ENCODE results near the gene ATP6V0A1.

The ATP6V0A1 gene

GRCh38 chr17:42563543-42563942 is 104.9 kb downstream of the ATP6V0A1 start:
- CTCF ChIA-PET: interaction anchor here (0.9 to 1.6 kb wide), 4 partner anchors 13 to 17 kb away, joined by 3 to 5 read pairs (median 4); no protein-coding TSS in a partner anchor
- Histone ChIP-seq H3K4me1 (ENCODE audit: control extremely low read depth in 1 of 4, control insufficient read depth in 4 of 4, insufficient read depth in 4 of 4, low read length in 3 of 4) (peaks cover 4 to 54% (median 47%) of the 10 kb centered on the region in 4 experiments), H3K36me3 (ENCODE audit: control insufficient read depth in 4 of 4, insufficient read depth in 4 of 4, low read length in 3 of 4) (peaks cover 6 to 35% (median 18%) of the 10 kb centered on the region in 4 experiments), H3K9me3 (ENCODE audit: control extremely low read depth in 1 of 5, control insufficient read depth in 4 of 5, insufficient read depth in 2 of 5, low read depth in 1 of 5, low read length in 4 of 5) (no peaks in the 10 kb centered on the region), H3K27ac (ENCODE audit: insufficient read depth in 1 of 2, low read depth in 1 of 2, low read length in 2 of 2, poor library complexity in 1 of 2, severe bottlenecking in 2 of 2) (peak overlapping the region; percentile 93 to 95), H3K27me3 (replicated peaks in 2 of 5; ENCODE audit: control insufficient read depth in 4 of 5, insufficient read depth in 5 of 5, low read length in 4 of 5) (no peaks in the 10 kb centered on the region), H3K4me3 (ENCODE audit: control insufficient read depth in 1 of 7, extremely low read depth in 1 of 7, insufficient read depth in 4 of 7, low read depth in 2 of 7, low read length in 6 of 7) (peak overlapping the region in 2 of 7 experiments; percentile 91 to 97)
- no peak for DNase-seq
- 18% methylated on average over 1 of the region's 1 CpG for WGBS (ENCODE audit: insufficient coverage)
- POLR2A ChIA-PET: no interaction called here

GRCh38 chr17:42563950-42564349 is 105.3 kb downstream of the ATP6V0A1 start:
- no peak for DNase-seq
- peaks cover 6 to 39% (median 20%) of the 10 kb centered on the region in 4 experiments for H3K36me3 ChIP-seq (ENCODE audit: control insufficient read depth in 4 of 4, insufficient read depth in 4 of 4, low read length in 3 of 4)
- H3K27ac ChIP-seq (ENCODE audit: insufficient read depth in 1 of 2, low read depth in 1 of 2, low read length in 2 of 2, poor library complexity in 1 of 2, severe bottlenecking in 2 of 2): peak overlapping the region; percentile 59 to 93
- H3K4me3 ChIP-seq (ENCODE audit: control insufficient read depth in 1 of 7, extremely low read depth in 1 of 7, insufficient read depth in 4 of 7, low read depth in 2 of 7, low read length in 6 of 7): peak overlapping the region in 1 of 7 experiments; percentile 91
- WGBS (ENCODE audit: insufficient coverage): 96% methylated on average over 7 of the region's 9 CpGs
- H3K4me1 ChIP-seq (ENCODE audit: control extremely low read depth in 1 of 4, control insufficient read depth in 4 of 4, insufficient read depth in 4 of 4, low read length in 3 of 4): peaks cover 4 to 58% (median 47%) of the 10 kb centered on the region in 4 experiments
- H3K9me3 ChIP-seq (ENCODE audit: control extremely low read depth in 1 of 5, control insufficient read depth in 4 of 5, insufficient read depth in 2 of 5, low read depth in 1 of 5, low read length in 4 of 5): no peaks in the 10 kb centered on the region
- H3K27me3 ChIP-seq (replicated peaks in 2 of 5; ENCODE audit: control insufficient read depth in 4 of 5, insufficient read depth in 5 of 5, low read length in 4 of 5): no peaks in the 10 kb centered on the region
- ChIA-PET POLR2A (no interaction called here), CTCF (interaction anchor here (0.9 to 1.6 kb wide), 5 partner anchors 13 to 44 kb away, joined by 3 to 5 read pairs (median 3); no protein-coding TSS in a partner anchor)

- Histone ChIP-seq H3K4me3 (ENCODE audit: control insufficient read depth in 1 of 7, extremely low read depth in 1 of 7, insufficient read depth in 4 of 7, low read depth in 2 of 7, low read length in 6 of 7) (no peak overlapping the region), H3K9me3 (ENCODE audit: control extremely low read depth in 1 of 5, control insufficient read depth in 4 of 5, insufficient read depth in 2 of 5, low read depth in 1 of 5, low read length in 4 of 5) (no peaks in the 10 kb centered on the region), H3K36me3 (ENCODE audit: control insufficient read depth in 4 of 4, insufficient read depth in 4 of 4, low read length in 3 of 4) (peaks cover 12 to 50% (median 27%) of the 10 kb centered on the region in 4 experiments), H3K27ac (ENCODE audit: insufficient read depth in 1 of 2, low read depth in 1 of 2, low read length in 2 of 2, poor library complexity in 1 of 2, severe bottlenecking in 2 of 2) (no peak overlapping the region), H3K27me3 (replicated peaks in 2 of 5; ENCODE audit: control insufficient read depth in 4 of 5, insufficient read depth in 5 of 5, low read length in 4 of 5) (no peaks in the 10 kb centered on the region), H3K4me1 (ENCODE audit: control extremely low read depth in 1 of 4, control insufficient read depth in 4 of 4, insufficient read depth in 4 of 4, low read length in 3 of 4) (peaks cover 4 to 58% (median 47%) of the 10 kb centered on the region in 4 experiments)
- no peak for DNase-seq
- ChIA-PET CTCF (interaction anchor here (1.0 to 1.8 kb wide), 5 partner anchors 13 to 45 kb away, joined by 3 to 5 read pairs (median 3); no protein-coding TSS in a partner anchor), POLR2A (no interaction called here)
- WGBS (ENCODE audit: insufficient coverage): 96% methylated on average over 10 of the region's 15 CpGs
Observed at GRCh38 chr17:42564815-42565522, 106.3 kb downstream of the ATP6V0A1 start.

DNA sequence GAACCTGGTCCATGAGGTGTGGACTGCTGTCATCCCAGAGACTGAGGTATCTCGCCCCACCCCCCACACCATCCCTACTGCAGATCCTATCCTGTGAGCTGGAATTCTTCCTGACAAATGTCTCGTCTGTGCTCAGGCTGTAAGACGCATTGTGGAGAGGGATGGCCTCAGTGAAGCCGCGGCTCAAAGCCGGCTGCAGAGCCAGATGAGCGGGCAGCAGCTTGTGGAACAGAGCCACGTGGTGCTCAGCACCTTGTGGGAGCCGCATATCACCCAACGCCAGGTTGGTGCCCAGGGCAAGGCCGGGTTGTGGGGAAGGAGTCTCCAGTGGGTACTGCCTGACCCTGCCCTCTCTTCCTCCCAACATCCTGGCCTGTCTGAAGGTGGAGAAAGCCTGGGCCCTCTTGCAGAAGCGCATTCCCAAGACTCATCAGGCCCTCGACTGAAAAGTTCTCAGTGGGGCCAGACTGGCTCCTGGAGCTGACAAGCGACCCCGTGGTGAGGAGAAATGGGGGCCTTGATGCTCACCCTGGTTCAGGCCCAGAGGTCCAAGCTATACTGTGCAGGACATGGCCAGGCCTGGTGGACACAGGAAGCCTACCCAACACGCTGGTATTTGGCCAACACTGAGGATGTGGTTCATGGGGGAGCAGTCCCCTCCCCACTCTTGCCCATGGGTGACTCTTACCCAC is 107.0 kb downstream of the ATP6V0A1 start:
- peak overlapping the region in 1 of 2 experiments; percentile 84 for H3K27ac ChIP-seq (ENCODE audit: insufficient read depth in 1 of 2, low read depth in 1 of 2, low read length in 2 of 2, poor library complexity in 1 of 2, severe bottlenecking in 2 of 2)
- POLR2A ChIA-PET: interaction anchor here (1.0 kb wide), 1 partner anchor 11 kb away, joined by 4 read pairs; no protein-coding TSS in a partner anchor
- H3K9me3 ChIP-seq (ENCODE audit: control extremely low read depth in 1 of 5, control insufficient read depth in 4 of 5, insufficient read depth in 2 of 5, low read depth in 1 of 5, low read length in 4 of 5): no peaks in the 10 kb centered on the region
- DNase-seq: no peak
- no peaks in the 10 kb centered on the region for H3K27me3 ChIP-seq (replicated peaks in 2 of 5; ENCODE audit: control insufficient read depth in 4 of 5, insufficient read depth in 5 of 5, low read length in 4 of 5)
- H3K4me3 ChIP-seq (ENCODE audit: control insufficient read depth in 1 of 7, extremely low read depth in 1 of 7, insufficient read depth in 4 of 7, low read depth in 2 of 7, low read length in 6 of 7): no peak overlapping the region
- peaks cover 12 to 53% (median 33%) of the 10 kb centered on the region in 4 experiments for H3K36me3 ChIP-seq (ENCODE audit: control insufficient read depth in 4 of 4, insufficient read depth in 4 of 4, low read length in 3 of 4)
- peaks cover 4 to 55% (median 47%) of the 10 kb centered on the region in 4 experiments for H3K4me1 ChIP-seq (ENCODE audit: control extremely low read depth in 1 of 4, control insufficient read depth in 4 of 4, insufficient read depth in 4 of 4, low read length in 3 of 4)
- CTCF ChIA-PET: interaction anchor here (1.0 to 2.7 kb wide), 4 partner anchors 12 to 46 kb away, joined by 3 to 11 read pairs (median 4); partner anchors contain the start of gene PSMC3IP
- 95% methylated on average over 16 of the region's 16 CpGs for WGBS (ENCODE audit: insufficient coverage)

DNA sequence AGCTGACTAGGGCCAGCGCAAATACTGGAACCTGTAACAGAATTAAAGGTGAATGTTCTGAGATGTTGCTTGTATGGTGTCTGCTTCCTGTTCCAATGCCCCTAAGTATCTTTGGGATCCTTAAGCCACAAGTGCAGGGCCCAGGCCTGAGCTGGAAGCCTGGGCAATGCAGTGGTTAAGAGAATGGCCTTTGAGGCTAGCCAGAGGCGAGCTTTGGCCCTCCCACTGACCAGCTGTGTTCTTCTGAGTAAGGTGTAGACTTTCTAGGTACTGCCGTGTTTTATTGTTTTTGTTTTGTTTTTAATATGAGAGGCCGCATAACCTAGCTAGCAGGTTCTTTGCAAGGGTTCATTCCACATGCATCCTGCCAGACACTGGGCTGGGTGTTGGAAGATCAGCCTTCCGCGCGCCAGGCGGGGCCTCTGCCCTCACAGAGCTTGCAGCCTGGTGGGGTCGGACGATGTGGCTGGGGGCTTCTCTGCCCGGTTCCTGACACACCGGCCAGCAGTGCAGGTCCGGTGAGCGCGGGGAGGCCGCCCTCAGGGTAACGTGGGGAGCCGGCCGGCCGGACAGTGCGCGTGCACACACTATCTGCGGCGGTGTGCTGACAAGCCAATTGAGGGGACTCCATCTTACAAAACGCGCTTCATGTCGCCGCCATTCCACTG is 107.7 kb downstream of the ATP6V0A1 start:
- ChIA-PET POLR2A (interaction anchor here (1.0 to 1.7 kb wide), 3 partner anchors 8 to 12 kb away, joined by 3 to 5 read pairs (median 4); partner anchors contain the start of gene PSMC3IP), CTCF (interaction anchor here (1.8 to 2.7 kb wide), 2 partner anchors 11 to 28 kb away, joined by 4 to 11 read pairs; partner anchors contain the start of gene PSMC3IP)
- H3K9me3 ChIP-seq (ENCODE audit: control extremely low read depth in 1 of 5, control insufficient read depth in 4 of 5, insufficient read depth in 2 of 5, low read depth in 1 of 5, low read length in 4 of 5): no peaks in the 10 kb centered on the region
- H3K27ac ChIP-seq (ENCODE audit: insufficient read depth in 1 of 2, low read depth in 1 of 2, low read length in 2 of 2, poor library complexity in 1 of 2, severe bottlenecking in 2 of 2): peak overlapping the region; percentile 54 to 84
- peaks cover 4 to 55% (median 45%) of the 10 kb centered on the region in 4 experiments for H3K4me1 ChIP-seq (ENCODE audit: control extremely low read depth in 1 of 4, control insufficient read depth in 4 of 4, insufficient read depth in 4 of 4, low read length in 3 of 4)
- no peak for DNase-seq
- H3K36me3 ChIP-seq (ENCODE audit: control insufficient read depth in 4 of 4, insufficient read depth in 4 of 4, low read length in 3 of 4): peaks cover 14 to 58% (median 36%) of the 10 kb centered on the region in 4 experiments
- H3K4me3 ChIP-seq (ENCODE audit: control insufficient read depth in 1 of 7, extremely low read depth in 1 of 7, insufficient read depth in 4 of 7, low read depth in 2 of 7, low read length in 6 of 7): peak overlapping the region in 6 of 7 experiments; percentile 73 to 91 (median 82)
- 57% methylated on average over 20 of the region's 28 CpGs for WGBS (ENCODE audit: insufficient coverage)
- H3K27me3 ChIP-seq (replicated peaks in 2 of 5; ENCODE audit: control insufficient read depth in 4 of 5, insufficient read depth in 5 of 5, low read length in 4 of 5): no peaks in the 10 kb centered on the region

- Histone ChIP-seq H3K36me3 (ENCODE audit: control insufficient read depth in 4 of 4, insufficient read depth in 4 of 4, low read length in 3 of 4) (peaks cover 18 to 65% (median 43%) of the 10 kb centered on the region in 4 experiments), H3K4me3 (ENCODE audit: control insufficient read depth in 1 of 7, extremely low read depth in 1 of 7, insufficient read depth in 4 of 7, low read depth in 2 of 7, low read length in 6 of 7) (peak within 1 kb of the TSS; percentile 73 to 91 (median 79)), H3K27ac (ENCODE audit: insufficient read depth in 1 of 2, low read depth in 1 of 2, low read length in 2 of 2, poor library complexity in 1 of 2, severe bottlenecking in 2 of 2) (peak within 1 kb of the TSS; percentile 72 to 84), H3K9me3 (ENCODE audit: control extremely low read depth in 1 of 5, control insufficient read depth in 4 of 5, insufficient read depth in 2 of 5, low read depth in 1 of 5, low read length in 4 of 5) (no peaks in the 10 kb centered on the region), H3K4me1 (ENCODE audit: control extremely low read depth in 1 of 4, control insufficient read depth in 4 of 4, insufficient read depth in 4 of 4, low read length in 3 of 4) (peaks cover 4 to 49% (median 40%) of the 10 kb centered on the region in 4 experiments), H3K27me3 (replicated peaks in 2 of 5; ENCODE audit: control insufficient read depth in 4 of 5, insufficient read depth in 5 of 5, low read length in 4 of 5) (no peaks in the 10 kb centered on the region)
- under 1% methylated on average over 62 of the region's 72 CpGs for WGBS (ENCODE audit: insufficient coverage)
- peak; percentile 89 to 92 (median 91) for DNase-seq
- POLR2A ChIA-PET: interaction anchor here (1.0 to 1.7 kb wide), 4 partner anchors 9 to 12 kb away, joined by 3 to 6 read pairs (median 4); partner anchors contain the start of gene PSMC3IP
- CTCF ChIA-PET: interaction anchor here (1.3 to 2.7 kb wide), 4 partner anchors 11 to 111 kb away, joined by 3 to 11 read pairs (median 4); partner anchors contain the start of gene PSMC3IP
Observed at GRCh38 chr17:42566883-42567573, 108.3 kb downstream of the ATP6V0A1 start, which contains the start of gene MLX. Gene MLX, plus strand, starts transcription at chr17:42567100. Its CDS starts 25 bp downstream, at chr17:42567125.

All from common myeloid progenitor, CD34-positive (primary cell).